ENCODE data around the gene TMEM109.
"Not testable (repeated sequence)": the region's sequence is repeated elsewhere in the genome, so short reads cannot be mapped to it uniquely, and the experiment has no call there.

The TMEM109 gene

GRCh38 chr11:60878245-60879101 is 35.5 kb upstream of the TMEM109 start:
- DNase-seq (ENCODE audit: low spot score), result peak; percentile 44

GRCh38 chr11:60879104-60879503 is 34.9 kb upstream of the TMEM109 start:
- no peak for DNase-seq (ENCODE audit: low spot score)

GRCh38 chr11:60879971-60880588 is 33.9 kb upstream of the TMEM109 start:
- DNase-seq (ENCODE audit: low spot score), result peak; percentile 55

- peak; percentile 51 for DNase-seq (ENCODE audit: low spot score)
Observed at GRCh38 chr11:60880643-60881282, 33.2 kb upstream of the TMEM109 start.

- peak; percentile 60 for DNase-seq (ENCODE audit: low spot score)
Observed at GRCh38 chr11:60887556-60887955, 26.4 kb upstream of the TMEM109 start.

GRCh38 chr11:60889869-60890311 is 24.1 kb upstream of the TMEM109 start:
- no peak for DNase-seq (ENCODE audit: low spot score)

- no peak for DNase-seq (ENCODE audit: low spot score)
Observed at GRCh38 chr11:60890696-60891095, 23.3 kb upstream of the TMEM109 start.

- no peak for DNase-seq (ENCODE audit: low spot score)
Observed at GRCh38 chr11:60891103-60891741, 22.7 kb upstream of the TMEM109 start.

- DNase-seq (ENCODE audit: low spot score), result peak; percentile 5
Observed at GRCh38 chr11:60895687-60896086, 18.3 kb upstream of the TMEM109 start.

GRCh38 chr11:60897496-60897895 is 16.5 kb upstream of the TMEM109 start:
- DNase-seq (ENCODE audit: low spot score), result peak; percentile 9

- DNase-seq (ENCODE audit: low spot score), result peak; percentile 60
Observed at GRCh38 chr11:60899046-60899936, 14.7 kb upstream of the TMEM109 start.

- no peak for DNase-seq (ENCODE audit: low spot score)
Observed at GRCh38 chr11:60899977-60900376, 14.0 kb upstream of the TMEM109 start.

GRCh38 chr11:60900673-60901404 is 13.1 kb upstream of the TMEM109 start:
- DNase-seq (ENCODE audit: low spot score), result no peak

GRCh38 chr11:60902625-60903024 is 11.3 kb upstream of the TMEM109 start:
- peak; percentile 36 for DNase-seq (ENCODE audit: low spot score)

GRCh38 chr11:60905047-60905446 is 8.9 kb upstream of the TMEM109 start:
- no peak for DNase-seq (ENCODE audit: low spot score)

- DNase-seq (ENCODE audit: low spot score), result no peak
Observed at GRCh38 chr11:60905551-60906113, 8.3 kb upstream of the TMEM109 start.

- DNase-seq (ENCODE audit: low spot score), result peak; percentile 96
Observed at GRCh38 chr11:60906132-60906972, 7.6 kb upstream of the TMEM109 start, which contains the start of gene PRPF19. Gene PRPF19 (minus strand): TSS chr11:60906585. CDS start chr11:60906382, 203 bp downstream.

GRCh38 chr11:60908803-60909202 is 5.2 kb upstream of the TMEM109 start:
- no peak for DNase-seq (ENCODE audit: low spot score)

GRCh38 chr11:60909680-60910280 is 4.2 kb upstream of the TMEM109 start:
- not testable (repeated sequence) for DNase-seq (ENCODE audit: low spot score)
